HEK293T (cell line): ENCODE data around the gene FAM53B.

Source experiments
- ARNT ChIP-seq: fragments of 450-650 bp; IDR thresholded peaks from 2 replicates; pipeline ENCODE4 v1.6.1; 2017; ENCODE audit warnings: mild to moderate bottlenecking
- CTBP1 ChIP-seq: fragments of 450-650 bp; IDR thresholded peaks from 2 replicates; pipeline ENCODE4 v1.6.1; 2016; ENCODE audit warnings: borderline replicate concordance
- ELF4 ChIP-seq: fragments of 450-650 bp; IDR thresholded peaks from 2 replicates; pipeline ENCODE4 v1.6.1; 2017; ENCODE audit warnings: antibody characterized with exemption
- FOXA1 ChIP-seq: fragments of 450-650 bp; IDR thresholded peaks from 2 replicates; pipeline ENCODE4 v1.6.1; 2016; ENCODE audit warnings: mild to moderate bottlenecking
- FOXK2 ChIP-seq: fragments of 450-650 bp; IDR thresholded peaks from 2 replicates; pipeline ENCODE4 v1.6.1; 2016; ENCODE audit warnings: mild to moderate bottlenecking
- HDGF ChIP-seq: fragments of 450-650 bp; IDR thresholded peaks from 2 replicates; pipeline ENCODE4 v1.6.1; 2017; ENCODE audit warnings: antibody characterized with exemption, borderline replicate concordance
- LEF1 ChIP-seq: fragments of 450-650 bp; IDR thresholded peaks from 2 replicates; pipeline ENCODE4 v1.6.1; 2017; ENCODE audit warnings: mild to moderate bottlenecking, borderline replicate concordance
- NFRKB ChIP-seq: fragments of 450-650 bp; IDR thresholded peaks from 2 replicates; pipeline ENCODE4 v1.6.1; 2016; ENCODE audit warnings: mild to moderate bottlenecking, moderate library complexity
- PKNOX1 ChIP-seq: fragments of 450-650 bp; IDR thresholded peaks from 2 replicates; pipeline ENCODE4 v1.6.1; 2016
- SP1 ChIP-seq: fragments of 450-650 bp; IDR thresholded peaks from 2 replicates; pipeline ENCODE4 v1.6.1; 2017
- SUZ12 ChIP-seq: fragments of 450-650 bp; IDR thresholded peaks from 2 replicates; pipeline ENCODE4 v1.6.1; 2016; ENCODE audit warnings: mild to moderate bottlenecking
- TARDBP ChIP-seq: fragments of 450-650 bp; IDR thresholded peaks from 2 replicates; pipeline ENCODE4 v1.6.1; 2016
- ZNF384 ChIP-seq: fragments of 450-650 bp; IDR thresholded peaks from 2 replicates; pipeline ENCODE4 v1.6.1; 2016

DNA sequence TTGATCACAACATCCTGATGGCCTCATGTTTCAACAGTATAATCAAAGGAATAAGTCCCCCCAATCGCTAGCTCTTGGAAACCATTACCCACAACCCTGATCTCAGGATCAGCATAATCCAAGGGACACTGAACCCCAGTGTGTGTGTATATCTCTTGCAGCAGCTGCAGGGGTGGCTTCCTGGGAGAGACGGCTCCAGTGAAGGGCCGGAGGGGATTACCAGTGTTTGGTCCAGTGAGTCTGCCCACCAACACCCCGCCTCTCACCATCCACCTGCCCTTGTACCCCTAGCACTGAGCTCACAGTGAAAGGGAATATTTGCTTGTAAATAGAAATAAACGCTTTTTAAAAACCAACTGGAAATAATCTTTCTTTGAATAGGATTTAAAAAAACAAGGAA is 63.1 kb downstream of the FAM53B start:
- TF ChIP-seq SP1 (no peak), FOXA1 (no peak), TARDBP (no peak), CTBP1 (no peak), SUZ12 (no peak), ZNF384 (no peak), HDGF (no peak), FOXK2 (no peak), NFRKB (no peak), PKNOX1 (no peak), LEF1 (no peak), ARNT (no peak), ELF4 (no peak)
